ENCODE data around the gene FAM20C. TPM values are rescaled to one million over a fixed set of nuclear protein-coding genes. Genes with fewer than 3 reads are reported as not detected.

Gene FAM20C
- total RNA-seq, 2 donors from 2014 or later, result 37.8 to 62.0 TPM

GRCh38 chr7:245574-246295 is 53.4 kb downstream of the FAM20C start:
- Histone ChIP-seq H3K9me3 (no peaks in the 10 kb centered on the region), H3K4me1 (replicated peaks) (no peaks in the 10 kb centered on the region), H3K27me3 (replicated peaks; ENCODE audit: insufficient read depth) (no peaks in the 10 kb centered on the region), H3K4me3 (no peak overlapping the region), H3K27ac (no peak overlapping the region), H3K36me3 (peaks cover 0 to 11% of the 10 kb centered on the region in 2 donors)
- no peak for DNase-seq (ENCODE audit: low spot score)
- WGBS, result 93% methylated on average over 32 of the region's 36 CpGs
- intact Hi-C loops (cut with DNase I), result no loop called here
- TF ChIP-seq POLR2AphosphoS5 (IDR thresholded peaks at IDR 0.05) (no peak), CTCF (IDR thresholded peaks at IDR 0.05) (no peak), POLR2A (IDR thresholded peaks at IDR 0.05) (no peak)

GRCh38 chr7:246451-246850 is 54.1 kb downstream of the FAM20C start:
- 88% methylated on average over 22 of the region's 22 CpGs for WGBS
- Histone ChIP-seq H3K9me3 (no peaks in the 10 kb centered on the region), H3K27ac (no peak overlapping the region), H3K4me1 (replicated peaks) (no peaks in the 10 kb centered on the region), H3K36me3 (peaks cover 0 to 12% of the 10 kb centered on the region in 2 donors), H3K27me3 (replicated peaks; ENCODE audit: insufficient read depth) (no peaks in the 10 kb centered on the region), H3K4me3 (no peak overlapping the region)
- TF ChIP-seq CTCF (IDR thresholded peaks at IDR 0.05), result no peak
- TF ChIP-seq POLR2AphosphoS5 (IDR thresholded peaks at IDR 0.05), result no peak
- no peak for TF ChIP-seq POLR2A (IDR thresholded peaks at IDR 0.05)
- intact Hi-C loops (cut with DNase I), result no loop called here
- DNase-seq (ENCODE audit: low spot score), result no peak

GRCh38 chr7:247181-247580 is 54.8 kb downstream of the FAM20C start:
- Histone ChIP-seq H3K27me3 (replicated peaks; ENCODE audit: insufficient read depth) (no peaks in the 10 kb centered on the region), H3K4me1 (replicated peaks) (no peaks in the 10 kb centered on the region), H3K27ac (no peak overlapping the region), H3K9me3 (no peaks in the 10 kb centered on the region), H3K4me3 (no peak overlapping the region), H3K36me3 (peaks cover 0 to 18% of the 10 kb centered on the region in 2 donors)
- no peak for DNase-seq (ENCODE audit: low spot score)
- WGBS, result 80% methylated on average over 12 of the region's 12 CpGs
- TF ChIP-seq POLR2A (IDR thresholded peaks at IDR 0.05) (no peak), CTCF (IDR thresholded peaks at IDR 0.05) (no peak), POLR2AphosphoS5 (IDR thresholded peaks at IDR 0.05) (no peak)
- intact Hi-C loops (cut with DNase I), result no loop called here

- Histone ChIP-seq H3K36me3 (peaks cover 0 to 19% of the 10 kb centered on the region in 2 donors), H3K27me3 (replicated peaks; ENCODE audit: insufficient read depth) (no peaks in the 10 kb centered on the region), H3K9me3 (no peaks in the 10 kb centered on the region), H3K4me3 (no peak overlapping the region), H3K4me1 (replicated peaks) (no peaks in the 10 kb centered on the region), H3K27ac (no peak overlapping the region)
- intact Hi-C loops (cut with DNase I), result no loop called here
- no peak for DNase-seq (ENCODE audit: low spot score)
- TF ChIP-seq POLR2A (IDR thresholded peaks at IDR 0.05) (no peak), POLR2AphosphoS5 (IDR thresholded peaks at IDR 0.05) (no peak), CTCF (IDR thresholded peaks at IDR 0.05) (no peak)
- WGBS, result 83% methylated on average over 16 of the region's 16 CpGs
These were observed 55.3 kb downstream of the FAM20C start for GRCh38 chr7:247636-248035.

Data from prostate gland (tissue), 2 donors.